Astrocyte of the spinal cord (primary cell): ENCODE results near the gene ZBED1.
"Not testable (repeated sequence)": the region's sequence is repeated elsewhere in the genome, so short reads cannot be mapped to it uniquely, and the experiment has no call there.

Experiments
- DNase-seq: peaks from one replicate; pipeline ENCODE4 v3.0.0; 2011; ENCODE audit warnings: low read depth, low spot score
- H3K4me3 ChIP-seq: 2 replicates; pipeline ENCODE4 v1.5.1; 2011; ENCODE audit warnings: low read depth, mild to moderate bottlenecking, low read length, moderate library complexity
- in situ Hi-C: cut with HindIII; loops from 2 replicates; pipeline ENCODE4 v1.10.0; 2017; ENCODE audit warnings: low sequenced_read_pairs
- TF ChIP-seq, protein P1 (sequence below): IDR thresholded peaks from 2 replicates; pipeline ENCODE4 v1.5.1; 2012; ENCODE audit warnings: low read depth, mild to moderate bottlenecking, low read length, inconsistent platforms

Gene ZBED1

DNA sequence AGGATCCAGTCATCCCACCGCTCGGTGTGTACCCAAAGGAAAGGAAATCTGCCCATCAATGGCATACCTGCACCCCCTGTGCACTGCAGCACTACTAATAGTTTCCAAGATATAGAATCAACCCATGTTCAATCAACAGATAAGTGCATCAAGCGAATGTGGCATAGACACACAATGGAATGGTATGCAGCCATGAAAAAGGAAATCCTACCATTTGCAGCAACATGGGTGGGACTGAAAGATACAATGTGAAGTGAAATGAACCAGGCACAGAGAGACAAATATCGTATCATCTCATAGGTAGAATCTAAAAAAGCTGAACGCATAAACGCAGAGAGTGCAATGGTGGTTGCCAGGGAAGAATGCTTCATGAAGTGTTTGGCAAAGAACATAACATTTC, 42.5 kb downstream of the ZBED1 start:
- no peak for DNase-seq
- H3K4me3 ChIP-seq = no peak overlapping the region
- TF ChIP-seq, protein P1, sequence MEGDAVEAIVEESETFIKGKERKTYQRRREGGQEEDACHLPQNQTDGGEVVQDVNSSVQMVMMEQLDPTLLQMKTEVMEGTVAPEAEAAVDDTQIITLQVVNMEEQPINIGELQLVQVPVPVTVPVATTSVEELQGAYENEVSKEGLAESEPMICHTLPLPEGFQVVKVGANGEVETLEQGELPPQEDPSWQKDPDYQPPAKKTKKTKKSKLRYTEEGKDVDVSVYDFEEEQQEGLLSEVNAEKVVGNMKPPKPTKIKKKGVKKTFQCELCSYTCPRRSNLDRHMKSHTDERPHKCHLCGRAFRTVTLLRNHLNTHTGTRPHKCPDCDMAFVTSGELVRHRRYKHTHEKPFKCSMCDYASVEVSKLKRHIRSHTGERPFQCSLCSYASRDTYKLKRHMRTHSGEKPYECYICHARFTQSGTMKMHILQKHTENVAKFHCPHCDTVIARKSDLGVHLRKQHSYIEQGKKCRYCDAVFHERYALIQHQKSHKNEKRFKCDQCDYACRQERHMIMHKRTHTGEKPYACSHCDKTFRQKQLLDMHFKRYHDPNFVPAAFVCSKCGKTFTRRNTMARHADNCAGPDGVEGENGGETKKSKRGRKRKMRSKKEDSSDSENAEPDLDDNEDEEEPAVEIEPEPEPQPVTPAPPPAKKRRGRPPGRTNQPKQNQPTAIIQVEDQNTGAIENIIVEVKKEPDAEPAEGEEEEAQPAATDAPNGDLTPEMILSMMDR = no peak
- in situ Hi-C loops = no loop called here

DNA sequence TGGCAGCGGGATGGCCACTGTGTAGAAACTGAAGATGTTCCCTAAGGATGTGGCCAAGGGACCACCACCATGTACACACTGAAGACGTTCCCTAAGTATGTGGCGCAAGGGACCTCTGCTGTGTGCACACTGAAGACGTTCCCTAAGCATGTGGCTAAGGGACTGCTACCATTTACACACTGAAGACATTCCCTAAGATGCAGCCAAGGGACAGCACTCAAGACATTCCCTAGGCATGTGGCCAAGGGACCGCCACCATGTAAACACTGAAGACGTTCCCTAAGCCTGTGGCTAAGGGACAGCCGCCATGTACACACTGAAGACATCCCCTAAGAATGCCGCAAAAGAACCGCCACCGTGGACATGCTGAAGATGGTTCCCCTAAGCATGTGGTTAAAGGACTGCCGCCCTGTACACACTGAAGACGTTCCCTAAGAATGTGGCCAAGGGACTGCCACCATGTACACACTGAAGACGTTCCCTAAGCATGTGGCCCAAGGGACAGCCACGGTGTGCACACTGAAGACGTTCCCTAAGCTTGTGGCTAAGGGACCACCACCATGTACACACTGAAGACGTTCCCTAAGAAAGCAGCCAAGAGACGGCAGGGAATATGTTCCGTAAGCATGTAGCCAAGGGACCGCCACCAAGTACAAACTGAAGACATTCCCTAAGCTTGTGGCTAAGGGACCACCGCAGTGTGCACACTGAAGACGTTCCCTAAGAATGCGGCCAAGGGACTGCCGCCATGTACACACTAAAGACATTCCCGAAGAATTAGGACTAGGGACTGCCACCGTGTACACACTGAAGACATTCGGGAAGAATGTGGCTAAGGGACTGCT, 43.3 kb downstream of the ZBED1 start:
- no peak overlapping the region for H3K4me3 ChIP-seq
- no peak for DNase-seq
- in situ Hi-C loops = no loop called here
- TF ChIP-seq, protein P1 = no peak

DNA sequence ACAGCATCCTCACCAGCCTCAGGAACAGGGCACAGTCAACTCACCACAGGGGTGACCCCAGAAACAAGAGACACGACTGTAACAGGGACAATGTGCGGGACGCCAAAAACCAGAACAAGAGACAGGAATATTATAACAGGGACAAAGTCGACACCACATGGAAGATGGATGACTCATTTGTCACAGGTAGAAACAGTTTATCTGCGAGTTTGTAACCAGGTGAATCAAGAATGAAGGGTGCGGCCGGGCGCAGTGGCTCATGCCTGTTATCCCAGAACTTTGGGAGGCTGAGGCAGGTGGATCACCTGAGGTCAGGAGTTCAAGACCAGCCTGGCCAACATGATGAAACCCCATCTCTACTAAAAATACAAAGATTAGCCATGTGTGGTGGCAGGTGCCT, 44.7 kb downstream of the ZBED1 start:
- DNase-seq, in situ Hi-C loops: not testable (repeated sequence)

DNA sequence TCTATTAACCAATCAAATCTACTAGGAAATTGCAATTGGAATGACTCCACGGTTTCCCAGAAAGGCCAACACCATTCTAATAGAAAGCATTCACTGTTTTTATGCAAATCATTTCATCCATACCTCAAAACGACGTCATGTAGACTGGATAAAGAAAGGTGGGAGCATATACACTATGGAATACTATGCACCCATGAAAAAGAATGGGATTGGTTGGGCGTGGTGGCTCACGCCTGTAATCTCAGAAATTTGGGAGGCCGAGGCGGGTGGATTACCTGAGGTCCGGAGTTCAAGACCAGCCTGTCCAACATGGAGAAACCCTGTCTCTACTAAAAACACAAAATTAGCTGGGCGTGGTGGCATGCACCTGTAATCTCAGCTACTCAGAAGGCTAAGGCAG, 46.2 kb downstream of the ZBED1 start:
- DNase-seq, H3K4me3 ChIP-seq, in situ Hi-C loops: not testable (repeated sequence)

More for the DNA sequence above, 44.7 kb downstream of the ZBED1 start:
- not testable (repeated sequence) for H3K4me3 ChIP-seq

DNA sequence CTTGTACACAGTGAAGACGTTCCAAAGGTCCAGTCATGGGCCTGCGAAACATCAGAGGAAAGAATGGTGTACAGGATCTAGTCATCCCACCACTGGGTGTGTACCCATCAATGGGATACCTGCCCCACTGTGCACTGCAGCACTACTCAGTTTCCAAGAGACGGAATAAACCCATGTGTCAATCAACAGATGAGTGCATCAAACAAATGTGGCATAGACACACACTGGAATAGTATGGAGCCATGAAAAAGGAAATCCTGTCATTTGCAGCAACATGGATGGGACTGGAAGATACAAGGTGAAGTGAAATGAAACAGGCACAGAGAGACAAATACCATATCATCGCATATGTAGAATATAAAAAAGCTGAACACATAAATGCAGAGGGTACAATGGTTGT, 48.0 kb downstream of the ZBED1 start:
- in situ Hi-C loops = no loop called here
- H3K4me3 ChIP-seq = no peak overlapping the region
- TF ChIP-seq, protein P1 = no peak
- DNase-seq = no peak

DNA sequence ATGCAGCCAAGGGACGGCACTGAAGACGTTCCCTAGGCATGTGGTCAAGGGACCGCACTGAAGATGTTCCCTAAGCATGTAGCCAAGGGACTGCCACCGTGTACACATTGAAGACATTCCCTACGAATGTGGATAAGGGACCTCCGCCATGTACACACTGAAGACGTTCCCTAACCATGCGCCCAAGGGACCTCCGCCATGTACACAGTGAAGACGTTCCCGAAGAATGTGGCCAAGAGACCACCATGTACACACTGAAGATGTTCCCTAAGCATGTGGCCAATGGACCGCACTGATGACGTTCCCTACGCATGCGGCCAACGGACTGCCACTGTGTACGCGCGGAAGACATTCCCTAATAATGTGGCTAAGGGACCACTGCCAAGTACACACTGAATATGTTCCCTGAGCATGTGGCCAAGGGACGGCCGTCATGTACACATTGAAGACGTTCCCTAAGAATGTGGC, 48.4 kb downstream of the ZBED1 start:
- in situ Hi-C loops = no loop called here
- no peak overlapping the region for H3K4me3 ChIP-seq
- no peak for DNase-seq
- TF ChIP-seq, protein P1 = no peak

DNA sequence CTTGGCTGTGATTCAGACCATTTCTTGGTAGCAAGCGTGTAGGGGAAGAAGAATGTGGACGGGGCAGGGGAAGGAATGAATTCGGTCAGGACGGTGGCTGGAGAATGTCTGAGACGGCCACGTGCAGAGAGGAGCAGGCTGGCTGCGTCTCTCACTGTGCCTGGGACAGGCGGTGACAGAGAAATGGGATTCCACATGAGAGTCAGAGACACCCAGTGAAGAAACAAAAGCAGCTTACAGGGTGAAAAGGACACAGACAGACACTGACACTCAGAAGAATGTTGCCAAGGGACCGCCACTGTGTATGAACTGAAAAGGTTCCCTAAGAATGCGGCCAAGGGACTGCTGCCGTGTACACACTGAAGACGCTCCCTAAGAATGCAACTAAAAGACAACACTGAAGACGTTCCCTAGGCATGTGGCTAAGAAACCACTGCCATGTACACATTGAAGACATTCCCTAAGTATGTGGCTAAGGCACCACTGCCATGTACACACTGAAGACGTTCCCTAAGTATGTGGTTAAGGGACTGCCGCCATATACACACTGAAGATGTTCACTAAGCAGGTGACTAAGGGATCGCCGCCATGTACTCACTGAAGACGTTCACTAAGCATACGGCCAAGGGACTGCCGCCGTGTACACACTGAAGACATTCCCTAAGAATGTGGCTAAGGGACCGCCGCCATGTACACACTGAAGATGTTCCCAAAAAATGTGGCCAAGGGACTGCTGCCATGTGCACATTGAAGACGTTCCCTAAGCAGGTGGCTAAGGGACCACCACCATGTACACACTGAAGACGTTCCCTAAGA, 49.1 kb downstream of the ZBED1 start:
- H3K4me3 ChIP-seq = no peak overlapping the region
- in situ Hi-C loops = no loop called here
- peak; percentile 64 for DNase-seq
- TF ChIP-seq, protein P1 = no peak
